Pancreas (tissue), 10 donors: ENCODE results near the gene PCK1. TPM values are rescaled to one million over a fixed set of nuclear protein-coding genes. Genes with fewer than 3 reads are reported as not detected.

Experiments used
- ATAC-seq, 4 donors: fragments of 200-7000 bp; cut with Tn5 transposase; one replicate each; pipeline versions ENCODE4 v1.8.0 to v1.9.1; 2020; ENCODE audit warnings: mild to moderate bottlenecking in 4 of 4, moderate library complexity in 4 of 4
- DNase-seq, 6 donors: peaks; one replicate each; pipeline ENCODE4 v3.0.0-alpha.2; 2020
- FAIRE-seq: peaks from 2 replicates; lab custom pipeline; 2012; peaks lifted over from hg19 to GRCh38; lab: Jason Lieb, UNC
- H3K27ac ChIP-seq, 4 donors: fragments of 200-600 bp; sonication (generic); 1 replicate in 3 of 4; 2 replicates in 1 of 4; pipeline versions ENCODE4 v1.5.0 to v1.8.0; 2020
- H3K27me3 ChIP-seq, 4 donors: fragments of 200-600 bp; one replicate each; pipeline ENCODE4 v1.8.0; 2021
- H3K36me3 ChIP-seq, 3 donors: fragments of 200-600 bp; sonication (generic) in 1 of 3; one replicate each; pipeline versions ENCODE4 v1.5.0 to v1.8.0; 2020 to 2021
- H3K4me1 ChIP-seq, 3 donors: fragments of 200-600 bp; one replicate each; pipeline ENCODE4 v1.8.0; 2021
- H3K4me3 ChIP-seq, 4 donors: fragments of 200-600 bp; sonication (generic) in 2 of 4; one replicate each; pipeline versions ENCODE4 v1.5.0 to v1.8.0; 2020 to 2021
- H3K9me3 ChIP-seq, 4 donors: fragments of 200-600 bp; one replicate each; pipeline ENCODE4 v1.8.0; 2021
- CTCF ChIP-seq, 4 donors: fragments of 200-600 bp; sonication (generic) in 3 of 4; IDR thresholded peaks; one replicate each; pipeline versions ENCODE4 v1.5.0 to v1.8.0; 2021; ENCODE audit warnings: antibody characterized with exemption in 4 of 4
- WGBS, 2 donors: extraction: QIAGEN DNeasy Blood & Tissue Kit; methylation state at CpG; one replicate each; pipeline ENCODE4 v1.1.7; 2013; 5-methylcytosine and 5-hydroxymethylcytosine counted together
- intact Hi-C, 3 donors: fragments of 100-400 bp; cut with DNase I; formaldehyde crosslinking; loops; one replicate each; pipeline versions ENCODE4 v1.11.1 to v1.14.2; 2022
- polyA plus RNA-seq, 2 donors: library from polyadenylated mRNA; stranded (reverse); fragments of 200-250 nt; gene quantifications; one replicate each; pipeline ENCODE4 v1.2.3, GENCODE V29; 2013
- total RNA-seq, 6 donors: library from RNA; stranded (reverse); fragmentation: NEBNext Ultra II Directional in 4 of 6; extraction: Animal tissue kit (Norgen Biotek cat#: 25700) in 4 of 6; gene quantifications; one replicate each; pipeline versions ENCODE4 v1.2.1 to v1.2.4, GENCODE V29; 2021 to 2023
- donor health status: healthy with polysubstance abuse.
- donor health status: DM: no; HTN: no; CAD: no; lungs with moderate emphysema.
- donor health status: DM: no; HTN: no; CAD: no.
- donor health status: control.
- donor health status: control.
- donor health status: Bipolar disorder and iron deficiency.
- donor health status: DM: yes; HTN: yes; CAD: no.
- donor health status: DM: no; HTN: no; CAD: no.
- donor health status: DM: no; HTN: no; CAD: no.
- donor health status: DM: yes; HTN: yes; CAD: no.

PCK1 gene
- total and polyA plus RNA-seq, 8 donors = 0.12 to 2.5 (median 0.47) TPM

GRCh38 chr20:57525328-57526086, 35.4 kb upstream of the PCK1 start:
- no peak for ATAC-seq
- H3K9me3 ChIP-seq = no peaks in the 10 kb centered on the region

GRCh38 chr20:57526087-57526884, 34.6 kb upstream of the PCK1 start:
- Histone ChIP-seq H3K36me3 (no peaks in the 10 kb centered on the region), H3K9me3 (no peaks in the 10 kb centered on the region), H3K27ac (no peak overlapping the region), H3K4me3 (no peak overlapping the region), H3K27me3 (no peaks in the 10 kb centered on the region), H3K4me1 (no peaks in the 10 kb centered on the region)
- ATAC-seq (no peak), FAIRE-seq (no peak), DNase-seq (peak in 1 of 6 donors; percentile 41)
- WGBS, 2 donors = 56% methylated on average over 16 to 17 of the region's 17 CpGs
- TF ChIP-seq CTCF (IDR thresholded peaks at IDR 0.05) = no peak
- intact Hi-C loops = loop anchor here in 2 of 3 donors (10.0 kb wide), 2 partner anchors 59 to 689 kb away; no protein-coding TSS in a partner anchor

More at GRCh38 chr20:57525328-57526086, 35.4 kb upstream of the PCK1 start:
- no peaks in the 10 kb centered on the region for H3K36me3 ChIP-seq
- no peaks in the 10 kb centered on the region for H3K27me3 ChIP-seq
- no peak overlapping the region for H3K4me3 ChIP-seq
- no peaks in the 10 kb centered on the region for H3K4me1 ChIP-seq
- FAIRE-seq (no peak), DNase-seq (peak in 1 of 6 donors; percentile 55)
- intact Hi-C loops = loop anchor here in 2 of 3 donors (10.0 kb wide), 2 partner anchors 59 to 689 kb away; no protein-coding TSS in a partner anchor
- no peak for TF ChIP-seq CTCF (IDR thresholded peaks at IDR 0.05)
- H3K27ac ChIP-seq = no peak overlapping the region
- 51 to 55% methylated on average over 10 of the region's 10 CpGs for WGBS, 2 donors

GRCh38 chr20:57526885-57527460, 33.9 kb upstream of the PCK1 start:
- intact Hi-C loops = loop anchor here in 2 of 3 donors (10.0 kb wide), 2 partner anchors 58 to 688 kb away; no protein-coding TSS in a partner anchor
- Histone ChIP-seq H3K36me3 (no peaks in the 10 kb centered on the region), H3K4me1 (no peaks in the 10 kb centered on the region), H3K27me3 (no peaks in the 10 kb centered on the region), H3K27ac (no peak overlapping the region), H3K4me3 (no peak overlapping the region), H3K9me3 (no peaks in the 10 kb centered on the region)
- DNase-seq (no peak), FAIRE-seq (no peak), ATAC-seq (no peak)
- WGBS, 2 donors = 29 to 35% methylated on average over 19 of the region's 19 CpGs
- TF ChIP-seq CTCF (IDR thresholded peaks at IDR 0.05) = no peak

GRCh38 chr20:57527728-57528127, 33.2 kb upstream of the PCK1 start:
- DNase-seq (no peak), FAIRE-seq (no peak), ATAC-seq (no peak)
- TF ChIP-seq CTCF (IDR thresholded peaks at IDR 0.05) = no peak
- no peaks in the 10 kb centered on the region for H3K27me3 ChIP-seq
- intact Hi-C loops = loop anchor here in 2 of 3 donors (10.0 kb wide), 2 partner anchors 57 to 687 kb away; no protein-coding TSS in a partner anchor
- no peaks in the 10 kb centered on the region for H3K9me3 ChIP-seq
- H3K27ac ChIP-seq = no peak overlapping the region
- no peaks in the 10 kb centered on the region for H3K36me3 ChIP-seq
- H3K4me3 ChIP-seq = no peak overlapping the region
- 55 to 60% methylated on average over 6 of the region's 6 CpGs for WGBS, 2 donors
- H3K4me1 ChIP-seq = no peaks in the 10 kb centered on the region
